Heart left ventricle (tissue), 16 donors: Measurements from ENCODE around the gene KIF21B. TPM values are rescaled to one million over a fixed set of nuclear protein-coding genes. Genes with fewer than 3 reads are reported as not detected.

Experiments used
- ATAC-seq, 4 donors: fragments of 200-7000 bp; cut with Tn5 transposase; one replicate each; pipeline ENCODE4 v1.9.1; 2020 to 2022; ENCODE audit warnings: moderate library complexity in 4 of 4, mild to moderate bottlenecking in 3 of 4, moderate number of reproducible peaks in 1 of 4
- DNase-seq, 5 donors: peaks; one replicate each; pipeline ENCODE4 v3.0.0-alpha.2; 2020
- H3K27ac ChIP-seq, 12 donors: fragments of 200-600 bp; sonication (generic) in 4 of 12; one replicate each; pipeline versions ENCODE4 v1.5.0 to v1.8.0; 2016 to 2022; ENCODE audit warnings: mild to moderate bottlenecking in 2 of 12
- H3K27me3 ChIP-seq, 9 donors: fragments of 200-600 bp; sonication (generic) in 2 of 9; one replicate each; pipeline versions ENCODE4 v1.5.1 to v1.8.0; 2016 to 2022; ENCODE audit warnings: mild to moderate bottlenecking in 3 of 9
- H3K36me3 ChIP-seq, 9 donors: fragments of 200-600 bp; sonication (generic) in 2 of 9; one replicate each; pipeline versions ENCODE4 v1.5.0 to v1.8.0; 2018 to 2022; ENCODE audit warnings: mild to moderate bottlenecking in 2 of 9
- H3K4me1 ChIP-seq, 12 donors: fragments of 200-600 bp; sonication (generic) in 4 of 12; one replicate each; pipeline versions ENCODE4 v1.5.0 to v1.8.0; 2016 to 2022; ENCODE audit warnings: mild to moderate bottlenecking in 3 of 12
- H3K4me3 ChIP-seq, 12 donors: fragments of 200-600 bp; sonication (generic) in 4 of 12; one replicate each; pipeline versions ENCODE4 v1.5.0 to v1.8.0; 2017 to 2022; ENCODE audit warnings: mild to moderate bottlenecking in 9 of 12, moderate library complexity in 4 of 12
- H3K9me3 ChIP-seq, 12 donors: fragments of 200-600 bp; sonication (generic) in 4 of 12; one replicate each; pipeline versions ENCODE4 v1.5.0 to v1.8.0; 2016 to 2022; ENCODE audit warnings: mild to moderate bottlenecking in 1 of 12
- CTCF ChIP-seq, 12 donors: fragments of 200-600 bp; sonication (generic) in 4 of 12; IDR thresholded peaks; one replicate each; pipeline versions ENCODE4 v1.5.0 to v1.8.0; 2018 to 2022; ENCODE audit warnings: antibody characterized with exemption in 12 of 12, mild to moderate bottlenecking in 5 of 12
- POLR2A ChIP-seq, 2 donors: fragments of 450-650 bp; IDR thresholded peaks; one replicate each; pipeline ENCODE4 v1.6.1; 2017; ENCODE audit warnings: antibody characterized with exemption in 2 of 2, mild to moderate bottlenecking in 2 of 2, moderate library complexity in 2 of 2
- WGBS, 4 donors: extraction: QIAGEN DNeasy Blood & Tissue Kit in 2 of 4; methylation state at CpG; one replicate each; pipeline versions ENCODE4 v1.1.5 to v1.1.7; 2013 to 2018; 5-methylcytosine and 5-hydroxymethylcytosine counted together
- intact Hi-C, 10 donors: fragments of 100-400 bp; cut with DNase I; formaldehyde crosslinking; loops; one replicate each; pipeline versions ENCODE4 v1.11.1 to v1.14.2; 2022
- polyA plus RNA-seq, 2 donors: library from polyadenylated mRNA; stranded (reverse); fragments of 200-250 nt; gene quantifications; one replicate each; pipeline ENCODE4 v1.2.3, GENCODE V29; 2013
- total RNA-seq, 9 donors: library from RNA; depleted of rRNA in 2 of 9; stranded (reverse); fragments of >200 nt in 2 of 9; fragmentation: NEBNext Ultra II Directional in 3 of 9; extraction: Animal tissue kit (Norgen Biotek cat#: 25700) in 3 of 9; gene quantifications; one replicate each; pipeline versions ENCODE4 v1.1.0 to v1.2.4, GENCODE V29; 2016 to 2023
- donor health status: ischemic (EF 13 %, LVEDD 7.1; RV severe dilation, severe dysfunction).
- donor health status: healthy with polysubstance abuse.
- donor health status: DM: no; HTN: yes; CAD: no.
- donor health status: DM: no; HTN: no; CAD: no.
- donor health status: ischemic (EF 25% LVEDD 6.9; RV normal size, moderate dysfunction).
- donor health status: ischemic (EF 25% LVEDD 5.7; RV mildly dilated, moderate dysfunction).
- donor health status: healthy.
- donor health status: DM: yes; HTN: yes; CAD: no.
- donor health status: ischemic (EF 35%, LVEDD 5.7; RV mildly dilated, moderate dysfunction).
- donor health status: nonischemic (EF 11% LVEDD 7.7; RV severe dilation, severe dysfunction).
- donor health status: DM: yes; HTN: yes; CAD: no.
- donor health status: PGD.
- donor health status: ischemic (EF 29% LVEDD 5.4; RV normal size, mild dysfunction).
- donor health status: nonischemic (EF 23%, LVEDD 6.1; RV moderate dilation, normal function).

Gene KIF21B
- total and polyA plus RNA-seq, 11 donors: 0.21 to 3.6 (median 0.46) TPM

- intact Hi-C loops: no loop called here
- H3K4me1 ChIP-seq: no peaks in the 10 kb centered on the region
- no peak overlapping the region for H3K4me3 ChIP-seq
- TF ChIP-seq CTCF (IDR thresholded peaks at IDR 0.05): no peak
- TF ChIP-seq POLR2A (IDR thresholded peaks at IDR 0.05): no peak
- DNase-seq (no peak), ATAC-seq (no peak)
- peaks cover 0 to 4% (median 0%) of the 10 kb centered on the region in 9 donors for H3K27me3 ChIP-seq
- 75 to 78% (median 76%) methylated on average over 4 of the region's 4 CpGs for WGBS, 4 donors
- H3K27ac ChIP-seq: no peak overlapping the region
- H3K36me3 ChIP-seq: no peaks in the 10 kb centered on the region
- no peaks in the 10 kb centered on the region for H3K9me3 ChIP-seq
Observed at GRCh38 chr1:201068976-201069375, 45.5 kb upstream of the KIF21B start.

- Histone ChIP-seq H3K27me3 (peaks cover 0 to 4% (median 0%) of the 10 kb centered on the region in 9 donors), H3K27ac (no peak overlapping the region), H3K9me3 (no peaks in the 10 kb centered on the region), H3K4me1 (no peaks in the 10 kb centered on the region), H3K36me3 (no peaks in the 10 kb centered on the region), H3K4me3 (no peak overlapping the region)
- TF ChIP-seq POLR2A (IDR thresholded peaks at IDR 0.05) (no peak), CTCF (IDR thresholded peaks at IDR 0.05) (no peak)
- ATAC-seq: no peak
- WGBS, 4 donors: 79 to 84% (median 82%) methylated on average over 3 to 4 of the region's 4 CpGs
- intact Hi-C loops: no loop called here
- no peak for DNase-seq
Observed at GRCh38 chr1:201066986-201067385, 43.5 kb upstream of the KIF21B start.

GRCh38 chr1:201065686-201066085 lies 42.2 kb upstream of the KIF21B start:
- intact Hi-C loops: no loop called here
- Histone ChIP-seq H3K36me3 (no peaks in the 10 kb centered on the region), H3K27ac (no peak overlapping the region)

GRCh38 chr1:201064806-201065205 lies 41.3 kb upstream of the KIF21B start:
- Histone ChIP-seq H3K9me3 (no peaks in the 10 kb centered on the region), H3K4me3 (no peak overlapping the region), H3K27me3 (peaks cover 0 to 4% (median 0%) of the 10 kb centered on the region in 9 donors), H3K27ac (no peak overlapping the region), H3K4me1 (peaks cover 0 to 16% (median 0%) of the 10 kb centered on the region in 12 donors), H3K36me3 (no peaks in the 10 kb centered on the region)
- 66 to 79% (median 77%) methylated on average over 8 of the region's 8 CpGs for WGBS, 4 donors
- intact Hi-C loops: no loop called here
- ATAC-seq: no peak
- DNase-seq: no peak
- no peak for TF ChIP-seq CTCF (IDR thresholded peaks at IDR 0.05)

More at GRCh38 chr1:201065686-201066085, 42.2 kb upstream of the KIF21B start:
- no peak for ATAC-seq
- Histone ChIP-seq H3K4me3 (no peak overlapping the region), H3K27me3 (peaks cover 0 to 4% (median 0%) of the 10 kb centered on the region in 9 donors), H3K9me3 (no peaks in the 10 kb centered on the region), H3K4me1 (peaks cover 0 to 7% (median 0%) of the 10 kb centered on the region in 12 donors)
- TF ChIP-seq CTCF (IDR thresholded peaks at IDR 0.05) (no peak), POLR2A (IDR thresholded peaks at IDR 0.05) (no peak)
- 87 to 95% (median 91%) methylated on average over 10 of the region's 10 CpGs for whole genome bisulfite sequencing, 4 donors
- no peak for DNase-seq
